Colonic mucosa (tissue), 4 donors: ENCODE measurements around the gene DPM3. TPM values are rescaled to one million over a fixed set of nuclear protein-coding genes. Genes with fewer than 3 reads are reported as not detected.
A peak's percentile ranks its signal among the peaks of the same experiment; 100 is the strongest.

Source experiments
- DNase-seq: peaks from one replicate; pipeline ENCODE4 v3.0.0-alpha.2; 2020
- H3K27ac ChIP-seq: fragments of 200-600 bp; one replicate; pipeline ENCODE4 v1.8.0; 2021
- H3K27me3 ChIP-seq: fragments of 200-600 bp; one replicate; pipeline ENCODE4 v1.8.0; 2021
- H3K36me3 ChIP-seq: fragments of 200-600 bp; one replicate; pipeline ENCODE4 v1.8.0; 2021
- H3K4me1 ChIP-seq: fragments of 200-600 bp; one replicate; pipeline ENCODE4 v1.8.0; 2021; ENCODE audit warnings: mild to moderate bottlenecking
- H3K4me3 ChIP-seq: fragments of 200-600 bp; one replicate; pipeline ENCODE4 v1.8.0; 2021
- H3K9ac ChIP-seq, 2 donors: one replicate each; pipeline ENCODE4 v1.7.0; 2013; ENCODE audit warnings: control low read depth in 2 of 2, low read depth in 2 of 2, low read length in 2 of 2
- H3K9me3 ChIP-seq: fragments of 200-600 bp; one replicate; pipeline ENCODE4 v1.8.0; 2021
- CTCF ChIP-seq: fragments of 200-600 bp; IDR thresholded peaks from one replicate; pipeline ENCODE4 v1.8.0; 2022; ENCODE audit warnings: antibody characterized with exemption, mild to moderate bottlenecking
- intact Hi-C: fragments of 100-400 bp; cut with DNase I; formaldehyde crosslinking; loops from one replicate; pipeline ENCODE4 v1.14.1; 2022
- total RNA-seq, 2 donors: library from RNA; stranded (reverse); fragmentation: NEBNext Ultra II Directional in 1 of 2; extraction: Animal tissue kit (Norgen Biotek cat#: 25700) in 1 of 2; gene quantifications; one replicate each; pipeline ENCODE4 v1.2.1, GENCODE V29; 2021
- donor health status: healthy.
- donor health status: DM: no; HTN: no; CAD: no.
- donor health status: DM: no; HTN: no; CAD: no.

DPM3 gene
- total RNA-seq, 2 donors from 2014 or later, result 149 to 182 TPM

GRCh38 chr1:155131285-155131684, 9.0 kb downstream of the DPM3 start:
- H3K27me3 ChIP-seq, result peaks cover 4% of the 10 kb centered on the region
- no peak for TF ChIP-seq CTCF
- peaks cover 20% of the 10 kb centered on the region for H3K4me1 ChIP-seq
- DNase-seq, result no peak
- H3K9ac ChIP-seq, result peak overlapping the region in 1 of 2 donors; percentile 100
- H3K9me3 ChIP-seq, result no peaks in the 10 kb centered on the region
- H3K4me3 ChIP-seq, result peak overlapping the region; percentile 78
- H3K27ac ChIP-seq, result peak overlapping the region; percentile 92
- intact Hi-C loops, result no loop called here
- peaks cover 6% of the 10 kb centered on the region for H3K36me3 ChIP-seq

GRCh38 chr1:155130272-155131006, 9.9 kb downstream of the DPM3 start:
- no peak for TF ChIP-seq CTCF
- peaks cover 6% of the 10 kb centered on the region for H3K36me3 ChIP-seq
- DNase-seq, result no peak
- H3K27me3 ChIP-seq, result peaks cover 4% of the 10 kb centered on the region
- peak overlapping the region; percentile 90 to 100 for H3K9ac ChIP-seq
- H3K4me3 ChIP-seq, result peak overlapping the region; percentile 78
- peaks cover 20% of the 10 kb centered on the region for H3K4me1 ChIP-seq
- no peaks in the 10 kb centered on the region for H3K9me3 ChIP-seq
- intact Hi-C loops, result no loop called here
- H3K27ac ChIP-seq, result peak overlapping the region; percentile 92

- intact Hi-C loops, result no loop called here
- no peak for TF ChIP-seq CTCF
- Histone ChIP-seq H3K27ac (peak overlapping the region; percentile 92), H3K27me3 (peaks cover 4% of the 10 kb centered on the region), H3K4me1 (peaks cover 22% of the 10 kb centered on the region), H3K9me3 (no peaks in the 10 kb centered on the region), H3K36me3 (no peaks in the 10 kb centered on the region), H3K4me3 (peak overlapping the region; percentile 78), H3K9ac (peak overlapping the region; percentile 90 to 100)
- DNase-seq, result peak; percentile 89
Observed at GRCh38 chr1:155128755-155129473, 11.4 kb downstream of the DPM3 start.

GRCh38 chr1:155127967-155128754, 12.2 kb downstream of the DPM3 start:
- H3K9me3 ChIP-seq, result no peaks in the 10 kb centered on the region
- H3K4me3 ChIP-seq, result peak overlapping the region; percentile 78
- peak overlapping the region; percentile 92 for H3K27ac ChIP-seq
- peak overlapping the region; percentile 90 to 100 for H3K9ac ChIP-seq
- TF ChIP-seq CTCF, result no peak
- H3K36me3 ChIP-seq, result no peaks in the 10 kb centered on the region
- peaks cover 4% of the 10 kb centered on the region for H3K27me3 ChIP-seq
- DNase-seq, result no peak
- peaks cover 15% of the 10 kb centered on the region for H3K4me1 ChIP-seq
- intact Hi-C loops, result no loop called here
